HUES48 (cell line): ENCODE data around the gene GRM2.

Source experiments
- H3K27ac ChIP-seq: one replicate; pipeline ENCODE4 v1.7.0; 2013; ENCODE audit warnings: low read depth, low read length, inconsistent platforms
- H3K27me3 ChIP-seq: 2 replicates; pipeline ENCODE4 v1.6.1; 2013; ENCODE audit warnings: mild to moderate bottlenecking, low read length; ENCODE audit not compliant: control insufficient read depth, insufficient read depth
- H3K36me3 ChIP-seq: 2 replicates; pipeline ENCODE4 v1.6.1; 2013; ENCODE audit warnings: low read length; ENCODE audit not compliant: control insufficient read depth, insufficient read depth
- H3K4me1 ChIP-seq: 2 replicates; pipeline ENCODE4 v1.6.1; 2013; ENCODE audit warnings: mild to moderate bottlenecking, low read length; ENCODE audit not compliant: control insufficient read depth, insufficient read depth
- H3K4me3 ChIP-seq: 2 replicates; pipeline ENCODE4 v1.5.1; 2013; ENCODE audit warnings: mild to moderate bottlenecking, low read depth, low read length
- H3K9ac ChIP-seq: 2 replicates; pipeline ENCODE4 v1.6.1; 2013; ENCODE audit warnings: mild to moderate bottlenecking, low read depth, low read length, moderate library complexity
- H3K9me3 ChIP-seq: 2 replicates; pipeline ENCODE4 v1.6.1; 2013; ENCODE audit warnings: low read length; ENCODE audit not compliant: control insufficient read depth, insufficient read depth

Gene GRM2

GRCh38 chr3:51673181-51673801 is 33.6 kb upstream of the GRM2 start:
- Histone ChIP-seq H3K4me1 (peaks cover 17% of the 10 kb centered on the region), H3K27ac (no peak overlapping the region), H3K27me3 (no peaks in the 10 kb centered on the region), H3K9ac (no peak overlapping the region), H3K4me3 (no peak overlapping the region), H3K9me3 (no peaks in the 10 kb centered on the region), H3K36me3 (no peaks in the 10 kb centered on the region)

- Histone ChIP-seq H3K4me1 (peaks cover 14% of the 10 kb centered on the region), H3K36me3 (no peaks in the 10 kb centered on the region), H3K9me3 (no peaks in the 10 kb centered on the region), H3K4me3 (no peak overlapping the region), H3K27ac (no peak overlapping the region), H3K9ac (no peak overlapping the region), H3K27me3 (no peaks in the 10 kb centered on the region)
These were observed 32.8 kb upstream of the GRM2 start for GRCh38 chr3:51673802-51674654.

- H3K9me3 ChIP-seq = no peaks in the 10 kb centered on the region
- H3K4me1 ChIP-seq = peaks cover 10% of the 10 kb centered on the region
- H3K27ac ChIP-seq = no peak overlapping the region
- H3K9ac ChIP-seq = no peak overlapping the region
- no peaks in the 10 kb centered on the region for H3K36me3 ChIP-seq
- H3K4me3 ChIP-seq = no peak overlapping the region
- H3K27me3 ChIP-seq = no peaks in the 10 kb centered on the region
These were observed 31.7 kb upstream of the GRM2 start for GRCh38 chr3:51675201-51675611.

- Histone ChIP-seq H3K4me1 (peaks cover 7% of the 10 kb centered on the region), H3K36me3 (no peaks in the 10 kb centered on the region), H3K4me3 (no peak overlapping the region), H3K9ac (no peak overlapping the region), H3K9me3 (no peaks in the 10 kb centered on the region), H3K27ac (no peak overlapping the region), H3K27me3 (no peaks in the 10 kb centered on the region)
These were observed 30.7 kb upstream of the GRM2 start for GRCh38 chr3:51676102-51676640.

- no peaks in the 10 kb centered on the region for H3K36me3 ChIP-seq
- H3K4me1 ChIP-seq = peaks cover 1% of the 10 kb centered on the region
- H3K27me3 ChIP-seq = no peaks in the 10 kb centered on the region
- no peak overlapping the region for H3K4me3 ChIP-seq
- no peak overlapping the region for H3K27ac ChIP-seq
- H3K9ac ChIP-seq = no peak overlapping the region
- H3K9me3 ChIP-seq = no peaks in the 10 kb centered on the region
These were observed 29.5 kb upstream of the GRM2 start for GRCh38 chr3:51677358-51677757.

- Histone ChIP-seq H3K4me1 (no peaks in the 10 kb centered on the region), H3K27ac (no peak overlapping the region), H3K27me3 (no peaks in the 10 kb centered on the region), H3K9me3 (no peaks in the 10 kb centered on the region), H3K9ac (no peak overlapping the region), H3K36me3 (no peaks in the 10 kb centered on the region), H3K4me3 (no peak overlapping the region)
These were observed 28.7 kb upstream of the GRM2 start for GRCh38 chr3:51678186-51678585.

GRCh38 chr3:51678641-51679040 is 28.2 kb upstream of the GRM2 start:
- Histone ChIP-seq H3K9me3 (no peaks in the 10 kb centered on the region), H3K9ac (no peak overlapping the region), H3K36me3 (no peaks in the 10 kb centered on the region), H3K27me3 (no peaks in the 10 kb centered on the region), H3K4me3 (no peak overlapping the region), H3K4me1 (no peaks in the 10 kb centered on the region), H3K27ac (no peak overlapping the region)

- Histone ChIP-seq H3K4me1 (no peaks in the 10 kb centered on the region), H3K27me3 (no peaks in the 10 kb centered on the region), H3K36me3 (no peaks in the 10 kb centered on the region), H3K27ac (no peak overlapping the region), H3K4me3 (no peak overlapping the region), H3K9ac (no peak overlapping the region), H3K9me3 (no peaks in the 10 kb centered on the region)
These were observed 27.6 kb upstream of the GRM2 start for GRCh38 chr3:51679318-51679717.

GRCh38 chr3:51679777-51680176 is 27.1 kb upstream of the GRM2 start:
- no peaks in the 10 kb centered on the region for H3K36me3 ChIP-seq
- H3K4me3 ChIP-seq = no peak overlapping the region
- H3K9me3 ChIP-seq = no peaks in the 10 kb centered on the region
- H3K27ac ChIP-seq = no peak overlapping the region
- H3K27me3 ChIP-seq = no peaks in the 10 kb centered on the region
- H3K4me1 ChIP-seq = no peaks in the 10 kb centered on the region
- H3K9ac ChIP-seq = no peak overlapping the region

GRCh38 chr3:51680196-51680595 is 26.7 kb upstream of the GRM2 start:
- Histone ChIP-seq H3K4me3 (no peak overlapping the region), H3K27me3 (no peaks in the 10 kb centered on the region), H3K4me1 (no peaks in the 10 kb centered on the region), H3K9ac (no peak overlapping the region), H3K36me3 (no peaks in the 10 kb centered on the region; the same call in 1 of the 2 replicates), H3K27ac (no peak overlapping the region), H3K9me3 (no peaks in the 10 kb centered on the region)

GRCh38 chr3:51680663-51681230 is 26.1 kb upstream of the GRM2 start:
- no peak overlapping the region for H3K27ac ChIP-seq
- no peak overlapping the region for H3K9ac ChIP-seq

More at GRCh38 chr3:51680663-51681230, 26.1 kb upstream of the GRM2 start:
- no peak overlapping the region for H3K4me3 ChIP-seq
- no peaks in the 10 kb centered on the region for H3K9me3 ChIP-seq
- H3K4me1 ChIP-seq = no peaks in the 10 kb centered on the region
- H3K36me3 ChIP-seq = no peaks in the 10 kb centered on the region; the same call in 1 of the 2 replicates
- no peaks in the 10 kb centered on the region for H3K27me3 ChIP-seq
